Ishikawa (cell line): ENCODE data around the gene CYSTM1.

ENCODE experiments used
- CEBPB ChIP-seq: IDR thresholded peaks from 2 replicates; pipeline ENCODE4 v1.6.1; 2012
- CREB1 ChIP-seq: IDR thresholded peaks from 2 replicates; pipeline ENCODE4 v1.6.1; 2012; ENCODE audit warnings: low read depth
- EGR1 ChIP-seq: IDR thresholded peaks from 2 replicates; pipeline ENCODE4 v1.6.1; 2012
- EP300 ChIP-seq: IDR thresholded peaks from 2 replicates; pipeline ENCODE4 v1.6.1; 2012; ENCODE audit warnings: borderline replicate concordance
- FOXM1 ChIP-seq: IDR thresholded peaks from 2 replicates; pipeline ENCODE4 v1.6.1; 2012; ENCODE audit warnings: low read depth, borderline replicate concordance
- NFIC ChIP-seq: IDR thresholded peaks from 2 replicates; pipeline ENCODE4 v1.6.1; 2012
- RAD21 ChIP-seq: IDR thresholded peaks from 2 replicates; pipeline ENCODE4 v1.6.1; 2012; ENCODE audit warnings: low read depth
- REST ChIP-seq: IDR thresholded peaks from 2 replicates; pipeline ENCODE4 v1.6.1; 2012; ENCODE audit warnings: low read depth, mild to moderate bottlenecking
- TAF1 ChIP-seq: IDR thresholded peaks from 2 replicates; pipeline ENCODE4 v1.6.1; 2012; ENCODE audit warnings: low read depth, mild to moderate bottlenecking
- TCF12 ChIP-seq: IDR thresholded peaks from 2 replicates; pipeline ENCODE4 v1.6.1; 2012; ENCODE audit warnings: low read depth
- TEAD4 ChIP-seq: IDR thresholded peaks from 2 replicates; pipeline ENCODE4 v1.6.1; 2012
- YY1 ChIP-seq: IDR thresholded peaks from 2 replicates; pipeline ENCODE4 v1.6.1; 2012; ENCODE audit warnings: low read depth
- ZBTB7A ChIP-seq: IDR thresholded peaks from 2 replicates; pipeline ENCODE4 v1.6.1; 2012; ENCODE audit warnings: low read depth
- TF ChIP-seq, protein P1 (sequence below): IDR thresholded peaks from 2 replicates; pipeline ENCODE4 v1.6.1; 2012
- TF ChIP-seq, protein P2 (sequence below): IDR thresholded peaks from 2 replicates; pipeline ENCODE4 v1.6.1; 2012

The CYSTM1 gene

GRCh38 chr5:140275837-140276236, 100.8 kb downstream of the CYSTM1 start:
- no peak for TF ChIP-seq FOXM1
- no peak for TF ChIP-seq ZBTB7A
- no peak for TF ChIP-seq REST
- no peak for TF ChIP-seq CREB1
- TF ChIP-seq, protein P1, sequence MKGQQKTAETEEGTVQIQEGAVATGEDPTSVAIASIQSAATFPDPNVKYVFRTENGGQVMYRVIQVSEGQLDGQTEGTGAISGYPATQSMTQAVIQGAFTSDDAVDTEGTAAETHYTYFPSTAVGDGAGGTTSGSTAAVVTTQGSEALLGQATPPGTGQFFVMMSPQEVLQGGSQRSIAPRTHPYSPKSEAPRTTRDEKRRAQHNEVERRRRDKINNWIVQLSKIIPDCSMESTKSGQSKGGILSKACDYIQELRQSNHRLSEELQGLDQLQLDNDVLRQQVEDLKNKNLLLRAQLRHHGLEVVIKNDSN, result no peak
- no peak for TF ChIP-seq TEAD4
- TF ChIP-seq, protein P2, sequence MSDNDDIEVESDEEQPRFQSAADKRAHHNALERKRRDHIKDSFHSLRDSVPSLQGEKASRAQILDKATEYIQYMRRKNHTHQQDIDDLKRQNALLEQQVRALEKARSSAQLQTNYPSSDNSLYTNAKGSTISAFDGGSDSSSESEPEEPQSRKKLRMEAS, result no peak
- no peak for TF ChIP-seq EGR1
- TF ChIP-seq TAF1, result no peak
- no peak for TF ChIP-seq CEBPB
- no peak for TF ChIP-seq RAD21
- no peak for TF ChIP-seq NFIC
- no peak for TF ChIP-seq YY1
- no peak for TF ChIP-seq TCF12
- no peak for TF ChIP-seq EP300

DNA sequence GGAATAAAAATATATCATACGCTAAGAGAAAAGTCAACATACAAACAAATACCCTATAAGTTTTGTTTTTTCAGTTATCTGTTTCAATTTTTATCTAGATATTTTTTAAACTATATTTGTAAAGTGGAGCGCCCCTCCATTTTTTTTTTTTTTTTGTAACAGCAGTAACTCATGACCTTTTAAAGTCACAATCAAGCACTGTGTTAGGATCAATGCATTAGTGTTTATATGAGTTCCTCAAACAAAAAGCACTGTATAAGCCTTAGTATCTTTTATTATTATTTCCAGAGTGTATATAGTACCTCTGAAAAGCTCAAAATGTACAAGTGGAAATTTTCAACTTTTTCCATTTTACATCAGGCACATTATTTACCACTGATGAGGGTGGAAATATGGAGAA, 107.3 kb downstream of the CYSTM1 start:
- TF ChIP-seq TEAD4, result no peak

GRCh38 chr5:140284013-140284412, 109.0 kb downstream of the CYSTM1 start:
- no peak for TF ChIP-seq REST
- TF ChIP-seq TCF12, result no peak
- no peak for TF ChIP-seq YY1
- TF ChIP-seq NFIC, result no peak
- TF ChIP-seq CEBPB, result no peak
- TF ChIP-seq, protein P1, result no peak

DNA sequence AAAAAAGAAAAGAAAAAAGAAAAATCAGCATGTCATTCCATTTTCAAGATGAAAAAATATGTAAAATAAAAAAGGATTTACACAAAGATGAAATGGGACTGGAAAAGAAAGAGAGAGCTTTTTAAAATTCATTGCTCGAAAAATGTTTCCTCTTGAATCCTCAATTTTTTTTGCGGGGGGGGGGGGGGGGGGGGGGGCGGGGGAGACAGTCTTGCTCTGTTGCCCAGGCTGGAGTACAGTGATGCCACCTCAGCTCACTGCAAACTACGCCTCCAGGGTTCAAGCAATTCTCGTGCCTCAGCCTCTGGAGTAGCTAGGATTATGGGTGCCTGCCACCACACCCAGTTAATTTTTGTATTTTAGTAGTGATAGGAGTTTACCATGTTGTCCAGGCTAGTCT, 111.4 kb downstream of the CYSTM1 start:
- TF ChIP-seq, protein P2, result no peak
- no peak for TF ChIP-seq YY1
- TF ChIP-seq TEAD4, result no peak
- TF ChIP-seq TAF1, result no peak

GRCh38 chr5:140287801-140288521, 113.0 kb downstream of the CYSTM1 start:
- TF ChIP-seq TCF12 (no peak), NFIC (no peak), REST (no peak), CEBPB (no peak), EGR1 (no peak), EP300 (no peak), RAD21 (no peak), TEAD4 (no peak), TAF1 (no peak), CREB1 (no peak), FOXM1 (no peak), ZBTB7A (no peak), YY1 (no peak)
- TF ChIP-seq, protein P2, result no peak
- TF ChIP-seq, protein P1, result no peak
